CD4-positive, alpha-beta T cell treated with Interleukin-21 for 1 hour (primary cell): Measurements from ENCODE around the gene MYH9.
"Not testable (repeated sequence)": the region's sequence is repeated elsewhere in the genome, so short reads cannot be mapped to it uniquely, and the experiment has no call there.

Experiments used
- DNase-seq: peaks from one replicate; pipeline ENCODE4 v3.0.0-alpha.2; 2020

The MYH9 gene

DNA sequence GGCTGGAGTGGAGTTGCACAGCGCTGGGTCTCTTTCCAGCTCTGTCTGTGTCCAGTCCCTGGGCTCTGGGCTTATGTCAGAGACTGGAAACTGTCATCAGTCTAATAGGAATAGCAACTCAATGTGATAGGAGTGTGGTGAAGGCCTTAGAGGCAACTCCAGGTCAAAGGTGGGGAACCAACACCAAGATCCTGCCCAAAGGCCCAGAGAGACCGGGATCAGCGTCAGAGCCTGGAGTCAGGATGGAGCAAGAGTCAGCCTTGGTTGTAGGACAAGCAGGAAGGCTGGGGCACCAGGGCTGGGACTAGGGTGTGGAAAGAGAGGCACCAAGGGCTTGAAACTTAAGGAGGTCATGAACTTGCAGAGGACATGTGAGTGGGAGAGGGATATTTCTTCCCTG is 125.5 kb downstream of the MYH9 start:
- DNase-seq, result not testable (repeated sequence)

DNA sequence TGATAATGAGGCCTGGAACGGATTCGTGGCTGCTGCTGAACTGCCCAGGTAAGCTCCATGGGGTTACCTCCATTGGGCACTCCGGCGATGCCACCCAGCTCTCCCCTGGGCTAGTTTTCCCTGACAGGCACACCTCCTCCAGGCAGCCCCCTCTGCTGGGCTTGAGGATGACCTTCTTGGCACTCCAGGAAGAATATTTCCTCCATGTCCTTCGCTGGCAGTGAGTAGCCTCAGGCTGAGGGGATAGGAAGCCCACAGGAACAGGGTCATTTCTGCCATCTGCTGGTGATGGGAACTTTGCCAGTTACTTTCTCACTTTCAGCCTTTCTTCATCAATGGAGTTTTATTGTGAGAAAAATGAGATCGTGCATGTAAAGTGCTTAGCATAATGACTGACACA is 126.1 kb downstream of the MYH9 start:
- DNase-seq, result not testable (repeated sequence)

DNA sequence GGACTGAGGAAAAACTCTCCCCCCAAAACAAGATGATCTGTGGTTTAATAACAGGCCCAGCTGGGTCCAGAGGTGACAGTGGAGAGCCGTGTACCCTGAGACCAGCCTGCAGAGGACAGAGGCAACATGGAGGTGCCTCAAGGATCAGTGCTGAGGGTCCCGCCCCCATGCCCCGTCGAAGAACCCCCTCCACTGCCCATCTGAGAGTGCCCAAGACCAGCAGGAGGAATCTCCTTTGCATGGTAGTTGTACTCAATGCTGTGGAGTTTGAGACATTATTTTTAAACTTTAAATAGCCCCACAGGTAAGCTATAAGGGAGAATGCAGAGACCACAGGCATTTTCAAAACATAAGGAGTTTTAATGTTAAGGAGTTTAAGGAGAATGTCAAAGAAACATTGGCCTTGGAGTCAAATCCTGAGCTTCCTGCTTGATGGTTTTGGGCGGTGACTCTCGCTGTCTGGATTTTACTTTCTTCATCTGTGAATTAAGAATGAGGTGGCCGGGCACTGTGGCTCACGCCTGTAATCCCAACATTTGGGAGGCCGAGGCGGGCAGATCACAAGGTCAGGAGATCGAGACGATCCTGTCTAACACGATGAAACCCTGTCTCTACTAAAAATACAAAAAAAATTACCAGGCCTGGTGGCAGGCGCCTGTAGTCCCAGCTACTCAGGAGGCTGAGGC is 128.0 kb downstream of the MYH9 start:
- DNase-seq, result no peak

DNA sequence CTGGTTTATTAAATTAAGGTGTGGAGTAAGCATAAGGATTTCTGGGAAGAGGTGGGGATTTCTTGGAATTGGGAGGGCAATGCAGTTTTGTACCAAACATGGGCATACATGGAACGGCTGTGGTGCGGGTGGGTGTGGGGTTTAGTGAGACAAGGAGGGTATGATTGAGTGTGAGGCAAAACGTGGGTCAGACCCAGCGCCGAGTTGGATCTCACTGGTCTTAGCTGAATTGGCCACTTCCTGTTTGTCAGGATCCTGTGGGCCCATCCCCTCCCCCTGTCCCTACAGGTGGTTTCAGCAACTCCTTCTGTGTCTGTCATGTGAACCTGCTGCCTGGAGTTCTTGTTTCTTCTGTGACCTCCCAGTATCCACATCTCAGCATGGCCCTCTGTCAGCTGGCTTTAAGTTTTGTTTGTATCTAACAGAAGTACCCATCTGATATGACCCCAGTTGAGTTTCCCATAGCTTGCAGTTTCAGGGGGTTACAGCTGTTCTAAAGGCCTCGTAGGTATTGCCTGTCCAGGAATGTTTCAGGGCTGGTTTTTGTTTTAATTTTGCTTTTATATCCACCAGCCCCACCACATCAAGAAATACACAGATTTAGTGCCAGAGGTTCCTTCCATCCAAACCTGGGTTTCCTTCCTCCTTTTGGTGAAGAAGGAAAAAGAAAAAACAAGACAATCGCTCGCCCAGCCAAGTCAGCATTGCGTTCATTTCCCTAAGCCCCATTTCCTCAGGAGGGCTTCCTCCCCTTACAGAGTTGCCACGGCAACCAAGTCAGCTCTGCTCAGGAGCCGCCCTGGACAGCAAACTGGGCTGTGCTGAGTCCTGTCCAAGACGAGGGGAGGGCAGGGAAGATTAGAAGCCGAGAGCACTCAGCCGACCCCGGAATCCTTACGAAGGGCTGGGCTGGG is 128.8 kb downstream of the MYH9 start:
- no peak for DNase-seq

DNA sequence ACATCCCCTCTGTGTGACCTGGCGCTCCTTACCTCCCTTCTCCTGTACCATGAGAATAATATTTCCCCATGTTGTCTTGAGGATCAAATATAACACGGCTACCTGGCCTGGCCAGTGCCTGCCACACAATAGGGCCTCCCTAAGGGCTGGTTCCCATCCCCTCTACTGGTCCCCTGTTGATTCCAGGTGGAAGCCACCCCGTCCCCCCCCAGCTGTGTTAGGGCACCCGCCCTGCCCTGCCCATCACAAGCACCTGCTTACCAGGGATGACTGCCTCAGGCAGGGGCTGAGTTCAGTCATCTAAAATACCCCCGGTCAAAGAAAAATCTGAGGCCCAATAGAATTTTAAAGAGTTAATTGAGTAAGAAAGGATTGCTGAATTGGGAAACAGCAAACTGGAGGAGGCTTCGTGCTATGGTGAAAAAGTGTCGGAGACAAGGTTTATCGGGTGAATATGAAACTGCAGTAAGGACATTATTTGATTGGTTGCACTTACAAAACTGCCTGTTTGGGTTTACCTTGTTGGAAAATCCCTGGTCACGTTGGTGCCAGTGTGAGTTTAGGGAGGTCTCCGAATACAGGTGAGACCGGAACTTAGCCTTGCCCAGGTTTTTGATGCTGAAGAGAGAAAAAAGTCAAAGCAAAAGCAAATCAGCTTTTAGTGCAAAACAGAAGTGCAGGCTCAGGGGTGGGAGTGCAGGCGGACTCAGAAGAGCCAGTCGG is 129.7 kb downstream of the MYH9 start:
- DNase-seq, result peak; percentile 40

DNA sequence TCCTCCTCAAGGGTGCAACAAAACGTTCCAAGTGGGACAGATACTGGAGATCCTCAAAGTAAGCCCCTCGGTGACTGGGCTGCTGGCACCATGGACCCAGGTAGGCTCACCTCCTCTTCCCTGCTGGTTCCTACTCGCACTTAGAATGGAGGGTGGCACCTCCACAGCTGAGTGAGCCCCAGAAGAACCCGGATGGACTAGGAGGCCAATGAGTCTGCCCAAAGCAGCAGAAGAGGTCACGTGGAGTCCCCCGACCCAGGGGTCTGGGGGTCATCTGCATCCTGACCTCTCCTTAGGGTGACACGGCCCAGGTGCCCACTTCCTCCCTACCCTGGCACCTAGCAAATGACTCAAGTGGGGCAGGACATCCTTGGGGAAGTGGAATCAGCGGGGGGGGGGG is 130.5 kb downstream of the MYH9 start:
- no peak for DNase-seq

DNA sequence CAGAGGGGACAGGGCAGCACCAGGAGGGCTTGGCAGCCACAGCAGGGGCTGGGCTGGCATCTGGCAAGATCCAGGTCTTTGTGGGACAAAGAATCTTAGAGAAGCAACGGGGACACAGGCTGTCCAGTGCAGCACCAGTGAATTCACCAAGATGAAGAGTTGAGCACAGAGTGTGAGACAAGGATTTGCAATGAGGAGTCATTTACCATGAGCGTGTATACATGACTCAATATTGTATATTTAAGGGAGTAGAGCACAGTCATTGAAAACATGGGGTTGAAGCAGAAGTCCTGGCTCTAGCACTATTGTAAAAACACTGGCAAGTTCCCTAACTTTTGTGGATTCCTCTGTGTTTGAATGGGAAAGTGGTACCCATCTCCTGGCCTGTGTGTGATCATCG is 131.3 kb downstream of the MYH9 start:
- no peak for DNase-seq

DNA sequence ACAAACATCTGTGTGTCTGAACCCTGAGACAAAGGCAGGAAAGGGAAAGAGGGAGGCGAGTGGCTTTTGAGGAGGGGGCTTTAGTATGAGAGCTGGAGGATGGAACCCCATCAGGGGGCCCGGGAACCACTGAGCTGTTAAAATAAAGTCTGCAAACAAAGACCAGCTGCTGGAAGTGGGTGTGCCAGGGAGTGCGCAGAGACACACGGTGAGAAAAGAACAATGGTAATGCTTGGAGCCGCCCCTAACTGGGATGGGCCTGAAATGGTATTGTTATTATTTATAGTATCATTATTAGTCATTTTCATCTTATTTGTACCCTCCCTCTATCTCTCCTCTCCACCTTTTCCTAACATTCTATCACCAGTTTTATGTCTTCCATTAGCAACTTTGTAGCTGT is 132.2 kb downstream of the MYH9 start:
- DNase-seq, result not testable (repeated sequence)

DNA sequence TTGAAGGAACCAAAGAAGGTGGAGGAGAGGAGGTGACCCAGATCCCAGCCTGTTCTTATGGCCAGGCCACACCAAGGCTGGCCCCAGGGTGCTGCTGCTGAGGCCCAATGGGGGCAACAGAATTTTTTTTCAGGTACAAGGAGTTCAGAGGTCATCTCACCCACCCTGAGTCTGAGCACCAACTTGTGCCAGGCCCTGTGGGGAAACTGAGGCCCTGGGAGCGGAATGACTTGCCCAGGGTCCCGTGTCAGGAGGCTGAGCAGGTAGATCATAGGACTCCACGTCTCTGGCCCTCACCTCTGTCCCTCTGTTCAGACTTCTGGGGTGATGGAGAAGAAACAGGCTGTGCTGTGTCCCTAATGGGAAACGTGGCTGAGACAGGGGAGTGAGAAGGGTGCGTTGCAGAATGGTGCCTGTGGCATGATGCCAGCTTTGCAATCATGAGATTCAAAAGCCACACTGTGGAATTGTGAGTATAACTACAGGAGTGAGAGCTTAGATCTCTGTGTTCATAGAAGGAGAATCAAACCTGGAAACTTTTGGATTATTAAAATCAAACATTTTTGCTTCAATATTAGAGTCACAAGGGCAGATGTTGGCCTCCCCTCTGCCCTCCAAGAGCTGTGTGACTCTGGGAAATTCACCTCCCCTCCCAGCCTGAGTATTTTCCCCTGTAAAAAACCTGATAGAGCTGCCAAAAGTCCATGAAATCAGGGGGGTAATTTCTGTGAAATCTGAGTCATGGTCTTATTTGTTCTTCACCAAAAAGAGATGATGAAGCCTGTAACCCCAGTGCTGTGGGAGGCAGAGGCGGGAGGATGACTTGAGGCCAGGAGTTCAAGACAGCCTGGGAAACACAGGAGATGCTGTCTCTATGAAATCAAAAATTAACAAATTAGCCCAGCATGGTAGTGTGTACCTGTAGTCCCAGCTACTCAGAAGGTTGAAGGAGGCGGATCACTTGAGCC is 134.0 kb downstream of the MYH9 start:
- DNase-seq, result no peak

DNA sequence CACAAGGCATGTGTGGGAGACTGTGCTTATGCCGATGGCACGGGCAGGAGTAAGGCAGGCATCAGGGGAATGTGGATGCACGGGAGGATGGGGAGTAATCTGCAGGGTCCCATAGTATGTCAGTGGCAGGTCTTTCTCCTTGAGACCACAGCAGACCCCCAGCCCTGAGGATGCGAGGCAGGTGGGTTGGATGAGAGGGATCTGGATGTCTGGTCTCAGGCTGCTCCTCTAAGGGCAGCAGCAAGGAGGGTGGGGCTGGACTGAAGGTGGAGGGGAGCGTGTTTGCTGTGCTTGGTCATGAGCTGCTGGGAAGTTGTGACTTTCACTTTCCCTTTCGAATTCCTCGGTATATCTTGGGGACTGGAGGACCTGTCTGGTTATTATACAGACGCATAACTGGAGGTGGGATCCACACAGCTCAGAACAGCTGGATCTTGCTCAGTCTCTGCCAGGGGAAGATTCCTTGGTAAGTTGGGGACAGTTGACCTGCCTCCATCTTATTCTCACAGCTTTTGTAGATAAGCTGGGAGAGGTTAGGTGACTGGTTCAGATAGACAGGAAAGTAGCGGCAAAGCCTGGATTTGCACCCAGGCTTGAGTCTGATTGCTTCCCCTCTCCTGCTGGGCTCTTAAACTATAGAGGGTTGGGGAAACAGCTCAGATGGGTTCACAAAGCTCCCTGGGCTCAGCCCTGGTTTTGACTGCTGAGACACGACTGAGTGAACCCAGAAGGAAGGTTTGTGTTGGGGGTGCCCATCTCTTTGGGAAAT is 134.8 kb downstream of the MYH9 start, which contains the start of gene APOL1:
TSS of gene APOL1 (plus strand) at position 380 of the 769 bp plus-strand sequence. CDS start 1,823 bp downstream, outside the sequence.
- DNase-seq, result peak; percentile 77

DNA sequence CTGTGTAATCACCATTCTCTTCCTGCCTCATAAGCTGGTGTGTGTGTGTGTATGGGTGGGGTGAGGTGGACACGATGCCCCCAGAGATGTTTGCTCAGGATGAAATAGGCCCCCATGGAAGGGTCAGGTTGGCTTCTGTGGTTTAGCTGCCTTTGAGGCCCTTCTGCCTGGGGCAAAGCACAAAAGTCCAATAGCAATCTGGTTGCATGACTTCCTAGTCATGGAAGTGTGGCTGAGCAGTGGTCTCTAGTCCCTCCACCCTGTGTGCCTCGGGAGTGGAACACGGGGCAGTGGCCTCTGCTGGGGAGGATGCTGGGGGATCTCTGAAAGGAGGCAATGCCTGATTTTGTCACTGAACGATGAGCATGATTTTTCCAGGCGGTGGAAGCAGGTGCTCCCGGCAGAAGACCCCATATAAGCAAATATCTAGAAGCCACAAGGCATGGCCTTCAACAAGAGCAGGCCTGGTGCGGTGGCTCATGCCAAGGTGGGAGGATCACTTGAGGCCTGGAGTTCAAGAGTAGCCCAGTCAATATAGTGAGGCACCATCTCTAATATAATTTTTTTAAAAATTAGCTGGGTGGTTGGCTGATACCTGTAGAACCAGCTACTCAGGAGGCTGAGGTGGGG is 135.7 kb downstream of the MYH9 start:
- DNase-seq, result not testable (repeated sequence)

DNA sequence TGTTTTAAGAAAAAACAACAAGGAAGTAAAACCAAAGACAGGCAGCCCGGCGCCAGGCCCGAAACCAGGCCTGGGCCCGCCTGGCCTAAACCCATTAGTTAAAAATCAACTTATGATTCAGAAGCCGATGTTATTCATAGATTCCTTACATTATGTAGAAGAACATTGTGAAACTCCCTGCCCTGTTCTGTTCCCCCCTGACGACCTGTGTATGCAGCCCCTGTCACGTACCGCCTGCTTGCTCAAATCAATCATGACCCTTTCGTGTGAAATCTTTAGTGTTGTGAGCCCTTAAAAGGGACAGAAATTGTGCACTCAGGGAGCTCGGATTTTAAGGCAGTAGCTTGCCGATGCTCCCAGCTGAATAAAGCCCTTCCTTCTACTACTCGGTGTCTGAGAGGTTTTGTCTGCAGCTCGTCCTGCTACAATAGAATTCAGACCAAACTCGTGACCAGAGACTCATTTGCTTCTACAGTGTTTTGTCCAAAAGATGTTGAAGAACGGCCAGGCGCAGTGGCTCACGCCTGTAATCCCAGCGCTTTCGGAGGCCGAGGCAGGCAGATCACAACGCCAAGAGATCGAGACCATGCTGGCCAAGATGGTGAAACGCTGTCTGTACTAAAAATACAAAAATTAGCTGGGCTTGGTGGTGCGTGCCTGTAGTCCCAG is 137.3 kb downstream of the MYH9 start:
- DNase-seq, result not testable (repeated sequence)

DNA sequence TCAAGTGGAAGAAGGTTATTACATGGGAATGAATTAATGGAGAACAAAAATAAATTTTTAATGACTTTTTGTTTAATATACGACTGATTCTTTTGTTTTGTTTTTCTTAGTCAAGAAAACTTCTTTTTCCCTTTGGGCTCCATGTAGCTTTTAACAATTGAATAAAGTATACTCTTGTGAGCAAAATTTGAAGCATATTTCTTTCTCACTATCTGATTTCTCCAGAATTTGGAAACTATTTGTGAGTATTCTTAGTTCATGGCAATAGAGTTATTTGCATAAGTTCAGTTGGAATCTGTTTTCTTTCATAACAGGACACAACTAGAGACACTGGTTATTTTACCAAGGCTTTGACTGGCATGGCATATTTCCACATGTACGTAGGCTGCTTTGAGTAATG is 138.6 kb downstream of the MYH9 start:
- DNase-seq, result no peak

DNA sequence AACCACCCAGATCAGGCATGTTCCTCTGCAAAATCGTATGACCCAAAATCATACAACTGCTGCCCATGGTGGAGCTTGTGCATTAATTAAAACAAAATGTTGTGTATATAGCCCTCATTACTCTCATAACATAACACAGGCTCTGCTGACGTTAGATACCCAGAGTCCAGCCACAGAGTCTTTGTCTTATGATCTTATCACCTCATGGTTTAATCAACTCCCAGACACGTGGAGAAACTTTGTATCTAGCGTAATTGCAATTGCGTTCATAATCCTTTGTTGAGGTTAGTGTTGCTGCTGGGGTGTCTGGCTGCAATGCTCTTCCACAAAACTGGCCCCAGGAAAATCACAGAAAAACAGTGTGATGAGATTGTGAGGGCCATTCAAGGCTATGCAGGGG is 139.8 kb downstream of the MYH9 start:
- no peak for DNase-seq

DNA sequence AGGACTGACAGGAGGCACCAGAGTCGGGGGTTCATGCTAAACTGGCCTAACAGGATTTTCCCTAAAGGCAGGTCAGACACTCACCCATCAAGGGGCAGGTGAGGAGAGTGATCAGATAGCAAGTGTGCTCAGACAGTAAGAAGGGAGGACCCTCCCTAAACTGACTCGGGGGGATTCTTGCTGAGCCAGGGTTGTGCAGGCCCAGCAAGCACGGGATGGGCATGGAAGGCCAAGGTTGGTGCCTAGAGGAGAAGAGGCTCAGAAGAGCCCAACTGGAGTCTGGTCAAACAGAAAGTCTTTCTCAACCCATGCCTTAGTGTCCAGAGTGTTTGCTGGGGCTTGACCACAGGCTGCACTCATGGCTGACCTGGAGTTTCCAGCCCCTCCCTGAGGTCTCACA is 141.0 kb downstream of the MYH9 start:
- DNase-seq, result no peak

DNA sequence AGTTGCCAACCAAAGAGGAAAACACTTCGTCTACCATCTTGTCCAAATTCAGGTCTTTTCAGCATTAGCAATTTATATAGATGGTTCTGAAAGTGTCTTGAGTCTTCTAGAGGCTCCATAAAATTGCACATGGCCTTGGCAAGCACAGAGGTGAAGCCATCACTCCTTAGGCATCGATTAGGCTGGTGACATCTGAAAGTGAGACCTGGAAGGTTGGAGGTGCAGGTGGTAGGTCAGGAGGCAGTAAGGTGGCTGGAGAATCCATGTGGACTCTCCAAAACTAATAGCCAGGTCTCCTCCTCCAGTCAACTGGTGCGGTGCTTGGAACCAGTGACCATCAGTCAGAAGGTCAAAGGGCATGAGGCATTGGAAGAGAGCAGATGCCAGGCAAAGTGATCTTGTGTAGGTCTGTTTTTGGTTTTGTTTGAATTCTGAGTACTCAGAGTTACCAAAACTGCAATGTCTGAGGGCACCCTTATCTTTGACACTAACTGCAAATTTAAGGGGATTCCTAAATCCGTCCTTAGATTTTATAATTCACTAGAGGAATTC is 141.9 kb downstream of the MYH9 start:
- no peak for DNase-seq

DNA sequence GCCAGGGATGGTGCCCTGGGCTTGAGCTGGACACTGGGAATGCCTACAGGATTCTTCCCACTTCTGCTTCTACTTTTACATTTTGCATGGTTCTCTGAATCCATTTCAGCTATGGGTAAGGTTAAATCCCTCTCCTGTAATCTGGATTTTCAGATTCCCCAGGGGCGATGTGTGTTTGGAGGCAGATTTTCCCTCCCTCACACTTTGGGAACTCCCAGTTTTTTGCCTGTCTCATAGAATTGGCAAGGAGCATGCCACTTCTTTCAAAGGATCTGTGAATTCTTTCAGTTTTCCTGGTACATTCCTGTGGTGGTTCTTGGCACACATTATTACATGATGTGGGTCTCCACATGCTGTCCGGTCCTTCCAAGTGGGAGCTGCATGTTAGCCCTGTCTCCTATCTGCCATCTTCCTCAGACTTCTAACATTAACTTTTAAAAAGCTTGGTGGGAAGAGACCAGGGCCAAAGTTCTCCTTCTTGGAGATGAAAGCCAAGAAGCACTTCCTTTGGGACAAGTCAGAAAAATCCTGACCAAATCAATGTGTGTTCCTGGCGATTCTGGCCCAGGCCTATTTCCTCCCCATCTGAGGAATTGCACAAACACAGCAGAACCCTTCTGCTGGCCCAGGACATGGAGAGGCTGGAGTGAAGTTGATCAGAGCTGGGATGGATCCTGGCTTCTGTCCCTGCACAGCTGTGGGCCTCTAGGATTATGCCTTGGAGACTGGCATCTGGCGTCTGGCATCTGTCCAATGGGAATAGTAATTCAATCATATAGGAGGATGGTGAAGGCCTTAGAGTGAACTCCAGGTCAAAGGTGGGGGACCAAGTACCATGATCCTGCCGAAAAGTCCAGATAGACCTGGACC is 143.0 kb downstream of the MYH9 start:
- DNase-seq, result no peak

DNA sequence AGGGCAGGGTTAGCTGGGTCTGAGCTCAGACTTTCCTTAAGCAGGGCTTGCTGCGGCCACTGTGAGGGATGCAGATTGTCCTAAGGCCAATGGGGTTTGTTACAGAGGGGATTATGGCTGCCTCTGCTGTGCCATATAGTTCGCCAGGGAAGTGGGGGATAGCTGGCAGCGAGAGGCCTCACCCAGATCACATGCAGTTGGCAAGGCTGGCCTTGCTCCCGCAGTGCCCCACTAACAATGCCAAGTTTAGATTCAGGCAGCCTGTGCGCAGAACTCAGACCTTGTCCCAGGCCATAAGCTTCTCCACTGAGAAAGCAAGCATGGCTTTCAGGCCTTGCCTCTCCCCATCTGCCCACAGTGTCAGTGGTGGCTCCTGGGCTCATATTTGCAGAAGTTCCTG is 143.8 kb downstream of the MYH9 start:
- DNase-seq, result no peak
